Limb (tissue), 2 donors: ENCODE results near the gene NR2F6.

Experiments
- DNase-seq, 2 donors: peaks; one replicate each; pipeline ENCODE4 v3.0.0-alpha.2; 2016; ENCODE audit errors: extremely low spot score in 2 of 2

The NR2F6 gene

DNA sequence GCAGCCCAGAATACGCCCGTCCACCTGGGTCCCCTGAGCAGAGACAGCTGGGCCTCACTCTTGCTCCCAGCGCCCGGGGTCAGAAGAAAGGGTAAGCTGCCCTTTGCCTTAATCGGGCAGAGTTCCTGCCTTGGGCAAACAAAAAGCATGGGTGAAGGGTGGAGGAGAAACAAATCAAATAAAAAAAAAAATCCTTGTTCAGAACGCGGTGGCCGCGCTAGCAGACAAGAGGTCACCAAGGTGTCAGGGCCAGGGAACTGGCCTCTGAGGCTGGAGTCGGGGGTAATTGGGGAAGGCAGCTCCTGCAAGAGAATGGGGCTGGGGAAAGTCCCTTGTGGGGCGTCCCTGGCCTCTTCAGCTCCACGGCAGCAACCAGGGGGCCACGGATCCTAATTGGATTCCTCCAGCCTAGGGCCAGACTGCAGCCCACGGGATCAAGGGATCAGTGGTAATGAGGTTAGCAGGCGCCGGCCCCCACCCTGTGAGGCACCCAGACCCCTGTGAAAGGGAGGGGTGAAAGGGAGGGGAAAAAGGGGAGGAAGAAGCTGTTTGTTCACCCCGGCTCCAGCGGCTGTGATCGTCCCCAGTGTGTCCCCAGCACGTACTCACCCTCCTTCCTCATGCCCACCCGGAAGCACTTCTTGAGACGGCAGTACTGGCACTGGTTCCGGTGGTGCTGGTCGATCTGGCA, 5.5 kb downstream of the NR2F6 start:
- DNase-seq = no peak

DNA sequence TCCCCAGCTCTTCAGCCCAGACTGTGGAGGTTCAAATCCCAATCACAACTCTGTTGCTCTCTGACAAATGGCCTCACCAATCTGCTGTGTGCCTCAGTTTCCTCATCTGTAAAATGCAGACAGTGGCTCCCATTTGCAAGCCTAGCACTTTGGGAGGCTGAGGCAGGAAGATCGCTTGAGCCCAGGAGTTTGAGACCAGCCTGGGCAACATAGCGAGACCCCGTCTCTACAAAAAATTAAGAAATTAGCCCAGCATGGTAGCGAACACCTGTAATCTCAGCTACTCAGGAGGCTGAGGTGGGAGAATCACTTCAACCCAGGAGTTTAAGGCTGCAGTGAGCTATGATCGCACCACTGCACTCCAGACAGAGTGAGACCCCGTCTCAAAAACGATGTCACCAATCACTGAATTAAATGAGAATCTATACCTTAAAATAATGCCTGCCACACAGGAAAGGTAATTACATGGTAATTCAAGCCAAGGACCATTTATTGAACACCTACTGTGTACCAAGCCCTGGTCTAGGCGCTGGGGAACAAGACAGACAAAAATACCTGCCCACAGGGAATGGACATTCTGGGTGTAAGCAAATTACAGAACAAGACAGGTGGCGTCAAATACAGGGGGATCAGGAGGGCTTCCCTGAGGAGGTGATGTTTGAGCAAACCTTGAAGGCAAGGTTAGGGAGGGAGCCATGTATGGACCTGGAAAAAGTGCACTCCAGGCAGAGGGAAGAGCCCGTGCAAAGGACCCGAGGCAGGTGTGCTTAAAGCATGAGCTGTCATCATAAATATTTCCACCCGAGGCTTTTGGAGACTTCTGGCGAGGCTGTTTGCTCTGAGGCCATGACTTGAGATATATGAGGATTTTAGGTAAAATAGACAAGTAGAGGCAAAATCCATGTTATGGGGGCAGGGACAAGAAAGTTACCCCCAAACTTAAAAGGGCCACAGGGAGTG, 7.7 kb downstream of the NR2F6 start:
- no peak for DNase-seq

- DNase-seq = no peak
Measured at GRCh38 chr19:17236811-17237543, 8.7 kb downstream of the NR2F6 start.

- DNase-seq = peak; percentile 32 to 51
Measured at GRCh38 chr19:17235971-17236777, 9.5 kb downstream of the NR2F6 start.

DNA sequence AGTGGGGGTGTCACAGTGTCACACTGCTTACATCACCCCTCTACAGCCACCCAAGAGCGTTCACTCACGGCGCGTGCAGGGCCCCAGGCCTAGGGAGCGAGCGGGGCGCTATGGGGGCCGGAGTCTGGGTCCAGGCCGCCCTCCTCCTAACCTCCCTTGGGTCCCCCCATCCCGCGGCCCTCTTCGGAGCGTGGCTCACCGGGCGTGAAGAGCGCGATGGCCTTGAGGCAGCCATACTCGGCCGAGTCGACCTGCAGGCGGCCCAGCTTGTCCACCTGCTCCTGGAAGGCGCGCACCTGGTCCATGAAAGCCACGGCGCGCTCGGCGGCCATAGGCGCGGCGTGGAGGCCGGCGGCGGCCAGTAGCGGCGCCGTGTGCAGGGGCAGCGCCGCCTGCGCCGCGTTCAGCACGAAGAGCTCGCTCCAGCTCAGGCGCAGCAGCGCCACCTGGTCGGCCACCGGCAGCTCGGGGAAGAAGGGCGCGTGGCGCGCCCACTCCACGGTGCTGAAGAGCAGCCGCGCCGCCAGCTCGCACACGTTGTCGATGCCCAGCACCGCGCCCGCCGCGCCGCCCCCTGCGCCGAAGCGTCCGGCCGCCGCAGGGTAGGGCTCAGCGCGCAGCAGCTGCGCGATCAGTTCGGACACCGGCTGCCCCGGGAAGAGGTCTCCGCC, 10.3 kb downstream of the NR2F6 start:
- DNase-seq = peak; percentile 61 to 82

- no peak for DNase-seq
Measured at GRCh38 chr19:17234911-17235299, 10.8 kb downstream of the NR2F6 start.

- no peak for DNase-seq
Measured at GRCh38 chr19:17232258-17232657, 13.5 kb downstream of the NR2F6 start.

- no peak for DNase-seq
Measured at GRCh38 chr19:17229890-17230289, 15.8 kb downstream of the NR2F6 start.

DNA sequence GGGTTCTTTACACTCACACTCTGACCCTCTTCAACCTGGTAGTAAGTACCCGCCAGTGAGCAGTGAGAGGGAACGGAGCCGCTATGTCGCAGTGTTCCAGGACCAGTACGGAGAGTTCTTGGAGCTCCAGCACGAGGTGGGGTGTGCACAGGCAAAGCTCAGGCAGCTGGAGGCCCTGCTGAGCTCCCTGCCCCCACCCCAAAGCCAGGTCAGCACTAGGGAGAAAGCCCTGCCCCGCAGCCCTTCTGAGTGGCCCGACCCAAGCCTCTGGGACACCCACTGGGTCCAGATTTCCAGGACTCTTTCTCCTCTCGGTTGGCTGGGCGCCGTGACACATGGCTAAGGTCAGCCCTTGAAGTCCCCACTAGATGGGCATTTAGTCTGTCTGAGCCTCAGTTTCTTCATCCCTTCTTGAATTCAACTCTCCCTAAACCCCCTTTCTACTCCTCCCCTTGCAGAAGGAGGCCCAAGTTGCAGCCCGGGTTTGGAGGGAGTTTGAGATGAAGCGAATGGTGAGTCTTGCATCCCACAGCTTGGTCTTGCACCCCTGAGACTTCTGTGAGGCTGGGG, 17.8 kb downstream of the NR2F6 start:
- no peak for DNase-seq

- DNase-seq = peak; percentile 97 to 98
Measured at GRCh38 chr19:17226002-17226933, 19.5 kb downstream of the NR2F6 start, which contains the start of gene OCEL1. Gene OCEL1 (plus strand): TSS chr19:17226226. CDS start chr19:17226248, 22 bp downstream.

DNA sequence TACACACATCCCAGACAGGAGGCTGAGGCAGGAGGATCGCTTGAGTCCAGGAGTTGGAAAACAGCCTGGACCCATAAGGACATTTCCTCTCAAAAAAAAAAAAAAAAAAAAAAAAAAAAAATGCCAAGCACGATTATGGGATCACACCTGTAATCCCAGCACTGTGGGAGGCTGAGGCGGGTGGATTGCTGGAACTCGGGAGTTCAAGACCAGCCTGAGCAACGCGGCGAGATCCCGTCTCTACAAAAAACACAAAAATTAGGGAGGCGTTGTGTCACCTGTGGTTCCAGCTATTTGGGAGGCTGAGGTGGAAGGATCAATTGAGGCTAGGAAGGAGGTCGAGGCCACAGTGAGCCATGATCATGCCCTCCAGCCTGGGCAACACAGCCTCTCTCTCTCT, 20.7 kb downstream of the NR2F6 start:
- no peak for DNase-seq

- DNase-seq = no peak
Measured at GRCh38 chr19:17220207-17220758, 25.4 kb downstream of the NR2F6 start.

DNA sequence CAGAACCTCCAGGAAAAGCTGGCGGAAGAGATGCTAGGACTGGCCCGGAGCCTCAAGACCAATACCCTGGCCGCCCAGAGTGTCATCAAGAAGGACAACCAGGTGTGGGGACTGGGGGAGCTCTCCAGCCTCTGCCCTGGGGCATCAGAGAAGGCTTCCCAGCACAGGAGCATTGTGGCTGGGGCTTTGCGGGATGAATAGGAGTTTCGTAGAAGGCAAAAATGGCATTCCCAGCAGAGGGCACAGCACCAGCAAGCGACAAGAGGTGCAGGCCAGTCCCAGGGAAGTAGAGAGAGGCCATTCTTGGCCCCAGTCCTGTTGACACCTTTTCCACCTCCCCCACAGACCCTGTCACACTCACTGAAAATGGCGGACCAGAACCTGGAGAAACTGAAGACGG, 26.4 kb downstream of the NR2F6 start:
- no peak for DNase-seq

GRCh38 chr19:17216058-17216670, 29.6 kb downstream of the NR2F6 start:
- no peak for DNase-seq

DNA sequence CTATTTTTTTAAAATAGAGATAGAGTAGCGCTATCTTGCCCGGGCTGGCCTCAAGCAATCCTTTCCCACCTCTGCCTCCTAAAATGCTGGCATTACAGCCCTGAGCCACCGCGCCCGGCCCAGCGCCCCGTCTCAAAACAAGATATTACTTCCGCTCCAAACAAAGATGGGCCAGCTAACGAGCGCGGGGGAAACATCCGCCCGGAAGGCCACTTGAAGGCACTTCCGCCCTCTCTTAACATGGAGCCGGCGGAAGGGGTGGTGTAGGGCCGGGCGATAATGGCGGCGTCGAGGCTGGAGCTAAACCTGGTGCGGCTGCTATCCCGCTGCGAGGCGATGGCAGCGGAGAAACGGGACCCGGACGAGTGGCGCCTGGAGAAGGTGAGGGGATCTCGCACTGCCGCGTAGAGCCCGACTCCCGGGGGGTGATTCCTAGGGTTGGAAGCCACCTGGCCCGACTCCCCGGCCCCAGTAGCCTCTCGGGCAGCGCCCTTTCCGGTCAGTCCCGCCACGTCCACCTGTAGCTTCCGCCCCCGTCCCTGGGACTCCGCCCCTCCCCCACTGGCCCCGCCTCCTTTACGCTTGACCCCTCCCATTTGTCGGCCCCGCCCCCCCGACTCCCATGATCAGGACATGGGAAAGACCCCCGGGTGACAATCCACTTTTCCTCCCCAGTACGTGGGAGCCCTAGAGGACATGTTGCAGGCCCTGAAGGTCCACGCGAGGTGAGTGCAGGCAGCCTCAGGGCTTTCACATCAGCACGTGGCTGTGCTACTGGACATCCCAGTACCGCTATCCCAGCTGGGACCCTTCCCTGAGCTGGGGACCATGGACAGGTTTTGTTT, 30.4 kb downstream of the NR2F6 start, which contains the start of gene USE1:
Gene USE1 (plus strand): TSS at position 231 of the 845 bp plus-strand sequence. CDS start 49 bp downstream, at position 280.
- peak; percentile 92 to 95 for DNase-seq

GRCh38 chr19:17214508-17215126, 31.1 kb downstream of the NR2F6 start:
- DNase-seq = no peak

DNA sequence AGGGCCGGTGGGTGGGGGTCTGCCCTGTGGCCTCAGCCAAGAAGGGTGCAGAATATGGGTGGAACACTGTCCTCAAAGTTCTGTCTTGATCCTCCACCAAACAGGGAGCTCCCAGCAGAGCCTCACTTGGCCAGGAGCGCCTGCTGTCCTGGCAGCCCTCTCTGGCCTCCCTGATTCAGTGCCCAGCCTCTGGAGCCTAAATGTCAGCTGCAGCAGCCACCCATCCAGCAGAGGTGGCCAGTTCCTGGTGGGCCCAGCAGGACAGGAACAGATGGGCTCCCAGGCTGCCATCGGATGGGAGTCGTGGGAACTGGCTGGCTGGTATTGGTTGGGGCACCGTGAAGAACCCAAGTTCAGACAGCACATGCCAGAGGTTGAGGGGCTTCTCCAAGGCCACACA, 32.4 kb downstream of the NR2F6 start:
- DNase-seq = peak in 1 of 2 donors; percentile 23
